ENCODE results near the gene GADL1.

GADL1 gene

DNA sequence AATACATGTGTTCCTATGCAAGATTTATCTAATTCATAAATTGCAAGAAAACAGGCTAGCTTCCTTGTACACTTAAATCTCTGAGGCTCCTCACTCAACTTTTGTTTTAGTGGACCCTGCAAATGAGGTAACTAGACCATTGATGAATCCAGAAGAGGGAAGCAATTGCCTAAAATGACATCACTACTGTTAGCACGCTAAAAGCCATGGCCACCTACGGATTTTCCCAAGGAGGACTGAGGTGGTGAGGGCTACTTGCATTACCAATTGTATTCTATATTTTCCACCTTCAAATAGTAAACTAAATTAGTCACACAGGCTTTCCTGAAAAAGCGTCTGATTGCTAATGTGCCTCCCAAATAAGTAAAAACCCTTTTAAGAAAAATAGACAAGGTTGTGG lies 140.7 kb downstream of the GADL1 start:
- DNase-seq (ENCODE audit: low read depth, low spot score), result no peak
- Histone ChIP-seq H3K4me3 (no peak overlapping the region), H3K9me3 (ENCODE audit: low read depth, low read length) (no peaks in the 10 kb centered on the region), H3K36me3 (ENCODE audit: insufficient read depth, low read length) (no peaks in the 10 kb centered on the region), H3K27ac (no peak overlapping the region), H3K9ac (ENCODE audit: insufficient read length) (no peak overlapping the region)
- no peak for TF ChIP-seq EZH2 (IDR thresholded peaks at IDR 0.05)
- TF ChIP-seq FOXP2 (optimal IDR thresholded peaks at IDR 0.05; ENCODE audit: control extremely low read depth, extremely low read length, insufficient read depth), result no peak
- TF ChIP-seq POLR2AphosphoS5 (IDR thresholded peaks at IDR 0.05; ENCODE audit: borderline replicate concordance, low read depth, low read length), result no peak

DNA sequence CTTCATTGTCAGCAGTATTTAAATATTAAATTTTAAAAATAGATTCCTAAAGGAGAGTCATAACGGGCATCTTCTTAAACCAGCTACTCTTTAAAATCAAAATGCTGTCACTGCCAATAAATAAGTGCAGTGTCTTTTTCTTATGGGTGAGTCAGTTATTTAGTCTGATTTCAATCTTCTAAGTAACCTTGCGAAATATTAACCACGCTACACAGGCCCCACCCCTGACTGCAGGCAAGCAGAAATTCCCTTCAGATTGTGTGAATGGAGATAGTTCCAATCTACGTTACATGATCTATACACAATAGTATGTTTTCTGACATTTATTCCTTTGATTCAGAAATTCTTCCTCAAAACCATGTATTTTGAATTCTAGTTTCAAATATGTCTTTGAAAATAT lies 141.5 kb downstream of the GADL1 start:
- Histone ChIP-seq H3K36me3 (ENCODE audit: insufficient read depth, low read length) (no peaks in the 10 kb centered on the region), H3K9ac (ENCODE audit: insufficient read length) (no peak overlapping the region), H3K27ac (no peak overlapping the region), H3K9me3 (ENCODE audit: low read depth, low read length) (no peaks in the 10 kb centered on the region), H3K4me3 (no peak overlapping the region)
- DNase-seq (ENCODE audit: low read depth, low spot score), result peak; percentile 42
- TF ChIP-seq EZH2 (IDR thresholded peaks at IDR 0.05), result no peak
- TF ChIP-seq FOXP2 (optimal IDR thresholded peaks at IDR 0.05; ENCODE audit: control extremely low read depth, extremely low read length, insufficient read depth), result no peak
- no peak for TF ChIP-seq POLR2AphosphoS5 (IDR thresholded peaks at IDR 0.05; ENCODE audit: borderline replicate concordance, low read depth, low read length)

DNA sequence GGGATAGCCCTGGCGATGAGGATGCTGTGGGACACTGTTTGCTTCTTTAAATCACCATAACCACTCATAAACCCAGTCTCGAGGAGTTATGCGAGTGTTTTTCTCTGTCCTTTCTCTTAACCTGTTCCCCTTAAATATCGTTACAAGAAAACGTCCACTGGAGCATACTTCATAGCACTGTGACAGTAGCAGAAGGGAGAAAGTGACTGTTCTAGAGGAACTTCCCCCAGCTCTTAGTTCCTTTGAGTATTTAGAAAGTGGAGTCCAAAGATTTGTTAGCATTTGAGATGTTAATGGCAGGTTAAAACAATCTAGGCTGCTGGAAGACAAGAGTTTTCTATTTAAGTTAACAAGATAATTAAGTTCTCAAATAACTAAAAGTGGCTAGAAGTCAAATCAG lies 142.0 kb downstream of the GADL1 start:
- Histone ChIP-seq H3K9ac (ENCODE audit: insufficient read length) (no peak overlapping the region), H3K27ac (no peak overlapping the region)

DNA sequence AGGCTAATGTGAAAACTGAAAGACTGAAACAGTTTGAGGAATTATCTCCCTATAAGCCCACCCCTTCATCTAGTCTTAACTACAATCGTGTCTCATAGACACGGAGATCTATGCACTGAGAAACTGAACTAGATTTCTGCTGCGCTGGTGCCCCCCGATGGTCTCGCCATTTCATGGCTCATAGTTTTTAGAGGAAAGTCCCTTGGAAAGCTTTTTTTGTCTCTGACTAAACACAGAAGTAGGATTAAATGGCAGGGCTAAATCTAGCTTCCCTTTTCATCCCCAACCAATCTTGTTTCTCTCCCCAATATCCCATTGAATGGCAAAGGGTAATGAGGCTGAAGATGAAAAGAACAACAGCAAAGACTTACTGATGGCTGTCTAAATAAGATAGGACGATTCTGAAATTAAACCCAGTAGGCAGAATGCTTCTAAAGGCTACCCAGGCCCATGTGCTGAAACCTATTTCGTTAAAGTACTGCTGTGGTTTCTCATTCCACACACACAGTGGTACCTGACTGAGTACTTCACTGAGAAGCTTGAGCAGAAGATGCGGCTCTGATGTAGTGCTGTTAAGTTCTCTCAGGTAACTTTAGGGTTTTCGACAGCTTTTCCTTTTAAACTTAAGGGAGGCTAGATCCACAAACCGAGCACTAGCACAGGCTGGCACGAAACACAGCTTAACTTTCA lies 142.7 kb downstream of the GADL1 start:
- Histone ChIP-seq H3K4me3 (no peak overlapping the region), H3K9me3 (ENCODE audit: low read depth, low read length) (no peaks in the 10 kb centered on the region), H3K36me3 (ENCODE audit: insufficient read depth, low read length) (no peaks in the 10 kb centered on the region), H3K9ac (ENCODE audit: insufficient read length) (no peak overlapping the region), H3K27ac (no peak overlapping the region)
- DNase-seq (ENCODE audit: low read depth, low spot score), result no peak
- TF ChIP-seq EZH2 (IDR thresholded peaks at IDR 0.05), result no peak
- TF ChIP-seq POLR2AphosphoS5 (IDR thresholded peaks at IDR 0.05; ENCODE audit: borderline replicate concordance, low read depth, low read length), result no peak
- TF ChIP-seq FOXP2 (optimal IDR thresholded peaks at IDR 0.05; ENCODE audit: control extremely low read depth, extremely low read length, insufficient read depth), result no peak

More for the DNA sequence above, 142.0 kb downstream of the GADL1 start:
- no peak for DNase-seq (ENCODE audit: low read depth, low spot score)
- H3K36me3 ChIP-seq (ENCODE audit: insufficient read depth, low read length), result no peaks in the 10 kb centered on the region
- TF ChIP-seq FOXP2 (optimal IDR thresholded peaks at IDR 0.05; ENCODE audit: control extremely low read depth, extremely low read length, insufficient read depth), result no peak
- TF ChIP-seq EZH2 (IDR thresholded peaks at IDR 0.05), result no peak
- H3K9me3 ChIP-seq (ENCODE audit: low read depth, low read length), result no peaks in the 10 kb centered on the region
- H3K4me3 ChIP-seq, result no peak overlapping the region

- H3K27ac ChIP-seq, result no peak overlapping the region
- TF ChIP-seq POLR2AphosphoS5 (IDR thresholded peaks at IDR 0.05; ENCODE audit: borderline replicate concordance, low read depth, low read length), result no peak
- TF ChIP-seq FOXP2 (optimal IDR thresholded peaks at IDR 0.05; ENCODE audit: control extremely low read depth, extremely low read length, insufficient read depth), result no peak
- TF ChIP-seq EZH2 (IDR thresholded peaks at IDR 0.05), result no peak
- no peak overlapping the region for H3K4me3 ChIP-seq
- H3K9me3 ChIP-seq (ENCODE audit: low read depth, low read length), result no peaks in the 10 kb centered on the region
- no peaks in the 10 kb centered on the region for H3K36me3 ChIP-seq (ENCODE audit: insufficient read depth, low read length)
- H3K9ac ChIP-seq (ENCODE audit: insufficient read length), result no peak overlapping the region
- no peak for DNase-seq (ENCODE audit: low read depth, low spot score)
Observed at GRCh38 chr3:30750967-30751366, 143.5 kb downstream of the GADL1 start.

GRCh38 chr3:30749230-30749629 lies 145.2 kb downstream of the GADL1 start:
- H3K27ac ChIP-seq, result no peak overlapping the region
- TF ChIP-seq POLR2AphosphoS5 (IDR thresholded peaks at IDR 0.05; ENCODE audit: borderline replicate concordance, low read depth, low read length) (no peak), EZH2 (IDR thresholded peaks at IDR 0.05) (no peak), FOXP2 (optimal IDR thresholded peaks at IDR 0.05; ENCODE audit: control extremely low read depth, extremely low read length, insufficient read depth) (no peak)
- no peak for DNase-seq (ENCODE audit: low read depth, low spot score)

GRCh38 chr3:30747771-30748281 lies 146.6 kb downstream of the GADL1 start:
- H3K36me3 ChIP-seq (ENCODE audit: insufficient read depth, low read length), result no peaks in the 10 kb centered on the region
- DNase-seq (ENCODE audit: low read depth, low spot score), result no peak
- H3K27ac ChIP-seq, result no peak overlapping the region
- H3K4me3 ChIP-seq, result no peak overlapping the region
- H3K9ac ChIP-seq (ENCODE audit: insufficient read length), result no peak overlapping the region
- no peaks in the 10 kb centered on the region for H3K9me3 ChIP-seq (ENCODE audit: low read depth, low read length)
- no peak for TF ChIP-seq FOXP2 (optimal IDR thresholded peaks at IDR 0.05; ENCODE audit: control extremely low read depth, extremely low read length, insufficient read depth)
- TF ChIP-seq POLR2AphosphoS5 (IDR thresholded peaks at IDR 0.05; ENCODE audit: borderline replicate concordance, low read depth, low read length), result no peak
- TF ChIP-seq EZH2 (IDR thresholded peaks at IDR 0.05), result no peak

More at GRCh38 chr3:30749230-30749629, 145.2 kb downstream of the GADL1 start:
- no peaks in the 10 kb centered on the region for H3K36me3 ChIP-seq (ENCODE audit: insufficient read depth, low read length)
- H3K9me3 ChIP-seq (ENCODE audit: low read depth, low read length), result no peaks in the 10 kb centered on the region
- no peak overlapping the region for H3K4me3 ChIP-seq
- no peak overlapping the region for H3K9ac ChIP-seq (ENCODE audit: insufficient read length)

DNA sequence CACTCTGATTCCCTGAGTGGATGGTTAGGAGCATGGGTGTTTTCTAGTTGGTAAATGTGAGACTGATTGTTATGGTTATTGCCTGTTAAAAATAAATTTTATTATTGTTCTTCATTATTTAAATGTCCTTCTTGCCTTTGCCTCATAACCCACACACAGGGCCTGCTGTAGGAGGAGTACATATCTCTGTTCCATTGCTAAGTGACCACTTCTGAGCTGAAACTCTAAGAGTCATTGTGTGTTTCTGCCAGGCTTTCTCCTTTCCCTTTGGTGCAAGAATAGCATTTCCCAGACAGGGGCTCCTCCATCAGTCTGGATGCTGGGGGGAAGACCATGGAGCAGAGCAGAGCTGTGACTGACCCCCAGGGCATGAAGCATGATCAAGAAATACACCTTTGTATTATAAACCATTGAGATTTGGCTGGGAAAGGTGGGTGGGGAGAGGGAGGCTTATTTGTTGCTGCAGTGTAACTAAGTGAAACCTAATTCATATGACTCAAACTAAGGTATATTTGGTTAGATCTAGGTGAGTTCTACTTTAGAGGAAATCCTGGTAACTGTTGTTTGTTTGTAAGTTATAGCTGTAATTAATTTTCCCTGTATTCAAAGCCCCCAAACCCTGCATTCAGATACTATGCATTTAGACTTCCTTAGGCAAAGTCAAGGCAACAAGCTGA lies 150.7 kb downstream of the GADL1 start:
- Histone ChIP-seq H3K27ac (no peak overlapping the region), H3K9me3 (ENCODE audit: low read depth, low read length) (no peaks in the 10 kb centered on the region), H3K36me3 (ENCODE audit: insufficient read depth, low read length) (no peaks in the 10 kb centered on the region), H3K4me3 (no peak overlapping the region), H3K9ac (ENCODE audit: insufficient read length) (no peak overlapping the region)
- DNase-seq (ENCODE audit: low read depth, low spot score), result no peak
- TF ChIP-seq EZH2 (IDR thresholded peaks at IDR 0.05), result no peak
- no peak for TF ChIP-seq POLR2AphosphoS5 (IDR thresholded peaks at IDR 0.05; ENCODE audit: borderline replicate concordance, low read depth, low read length)
- no peak for TF ChIP-seq FOXP2 (optimal IDR thresholded peaks at IDR 0.05; ENCODE audit: control extremely low read depth, extremely low read length, insufficient read depth)
